IMR-90 (cell line): ENCODE results near the gene MFAP4. TPM values are rescaled to one million over a fixed set of nuclear protein-coding genes. Genes with fewer than 3 reads are reported as not detected.

Experiments used
- ATAC-seq: fragments of 200-7000 bp; cut with Tn5 transposase; 2 replicates; pipeline ENCODE4 v1.9.1; 2020; ENCODE audit warnings: low read depth, mild to moderate bottlenecking, moderate library complexity
- BruUV-seq: library from RNA; stranded (reverse); fragments of 400-500 nt; replicated peaks from 2 replicates; lab custom pipeline; 2021; lab: Mats Ljungman, UMichigan
- CTCF ChIA-PET: fragments of 300-600 bp; formaldehyde crosslinking; extraction: SDS; loops from one replicate; lab custom pipeline; 2021; ENCODE audit warnings: antibody characterized with exemption; lab: Yijun Ruan, JAX
- POLR2A ChIA-PET: fragments of 300-600 bp; sonication (Branson Sonifier 250); formaldehyde crosslinking; loops from one replicate; lab custom pipeline; 2022; ENCODE audit warnings: antibody characterized with exemption; ENCODE audit not compliant: unreplicated experiment; lab: Charles Lee
- DNase-seq: peaks from one replicate; pipeline ENCODE4 v3.0.0; 2013
- H2AFZ ChIP-seq: replicated peaks from 2 replicates; pipeline ENCODE3; 2013; ENCODE audit warnings: low read length, mild to moderate bottlenecking; ENCODE audit not compliant: poor library complexity
- H2AK5ac ChIP-seq: 2 replicates; pipeline ENCODE4 v1.6.1; 2013; ENCODE audit warnings: low read depth, low read length, inconsistent platforms
- H2AK9ac ChIP-seq: replicated peaks from 2 replicates; pipeline ENCODE3; 2013; ENCODE audit warnings: mild to moderate bottlenecking, low read depth, low read length, moderate library complexity; ENCODE audit not compliant: poor library complexity
- H2BK120ac ChIP-seq: 2 replicates; pipeline ENCODE4 v1.6.1; 2013; ENCODE audit warnings: low read depth, low read length, inconsistent platforms
- H2BK15ac ChIP-seq: 3 replicates; pipeline ENCODE4 v1.6.1; 2013; ENCODE audit warnings: low read depth, low read length, inconsistent platforms
- H2BK20ac ChIP-seq: 2 replicates; pipeline ENCODE4 v1.6.1; 2013; ENCODE audit warnings: low read depth, mild to moderate bottlenecking, inconsistent platforms, low read length, moderate library complexity
- H2BK5ac ChIP-seq: 2 replicates; pipeline ENCODE4 v1.6.1; 2013; ENCODE audit warnings: mild to moderate bottlenecking, low read depth, low read length, inconsistent platforms; ENCODE audit not compliant: poor library complexity, severe bottlenecking
- H3K14ac ChIP-seq: replicated peaks from 2 replicates; pipeline ENCODE4 v1.6.1; 2013; ENCODE audit warnings: low read depth, low read length, inconsistent platforms
- H3K18ac ChIP-seq: 2 replicates; pipeline ENCODE4 v1.6.1; 2013; ENCODE audit warnings: low read depth, low read length, control low read depth
- H3K23ac ChIP-seq: 2 replicates; pipeline ENCODE4 v1.6.1; 2013; ENCODE audit warnings: low read depth, low read length, inconsistent platforms
- H3K27ac ChIP-seq: 2 replicates; pipeline ENCODE4 v1.5.1; 2013; ENCODE audit warnings: mild to moderate bottlenecking, control low read depth, low read length; ENCODE audit not compliant: insufficient read depth
- H3K27me3 ChIP-seq: 2 replicates; pipeline ENCODE4 v1.6.1; 2013; ENCODE audit warnings: low read length; ENCODE audit not compliant: control insufficient read depth, insufficient read depth
- H3K36me3 ChIP-seq: 2 replicates; pipeline ENCODE4 v1.6.1; 2013; ENCODE audit warnings: low read length, mixed read lengths; ENCODE audit not compliant: control insufficient read depth, insufficient read depth
- H3K4ac ChIP-seq: 2 replicates; pipeline ENCODE4 v1.6.1; 2013; ENCODE audit warnings: low read depth, low read length, inconsistent platforms
- H3K4me1 ChIP-seq: 2 replicates; pipeline ENCODE4 v1.6.1; 2013; ENCODE audit warnings: low read length, mixed read lengths; ENCODE audit not compliant: control insufficient read depth, insufficient read depth
- H3K4me2 ChIP-seq: 2 replicates; pipeline ENCODE4 v1.6.1; 2013; ENCODE audit warnings: low read depth, mild to moderate bottlenecking, control low read depth, low read length, moderate library complexity
- H3K4me3 ChIP-seq: 2 replicates; pipeline ENCODE4 v1.5.1; 2013; ENCODE audit warnings: low read depth, mild to moderate bottlenecking, control low read depth, low read length, moderate library complexity; ENCODE audit not compliant: insufficient read depth
- H3K56ac ChIP-seq: 2 replicates; pipeline ENCODE4 v1.6.1; 2013; ENCODE audit warnings: low read length, inconsistent platforms; ENCODE audit not compliant: insufficient read depth; ENCODE audit errors: extremely low read depth
- H3K79me1 ChIP-seq, 2 experiments: 2 replicates each; pipeline ENCODE4 v1.6.1; 2013; ENCODE audit warnings: low read length in 2 of 2, inconsistent platforms in 1 of 2, low read depth in 1 of 2
- H3K9ac ChIP-seq: 2 replicates; pipeline ENCODE4 v1.6.1; 2013; ENCODE audit warnings: low read depth, low read length, control low read depth
- H3K9me1 ChIP-seq: 2 replicates; pipeline ENCODE4 v1.6.1; 2013; ENCODE audit warnings: low read length, inconsistent platforms; ENCODE audit not compliant: insufficient read depth
- H3K9me3 ChIP-seq: 2 replicates; pipeline ENCODE4 v1.6.1; 2013; ENCODE audit warnings: low read length; ENCODE audit not compliant: control insufficient read depth, insufficient read depth
- H4K20me1 ChIP-seq: 2 replicates; pipeline ENCODE4 v1.6.1; 2013; ENCODE audit warnings: low read length, inconsistent platforms; ENCODE audit not compliant: insufficient read depth
- H4K5ac ChIP-seq: 2 replicates; pipeline ENCODE4 v1.6.1; 2013; ENCODE audit warnings: mild to moderate bottlenecking, low read depth, low read length, control low read depth
- H4K8ac ChIP-seq, 2 experiments: 2 replicates each; pipeline ENCODE4 v1.6.1; 2013; ENCODE audit warnings: low read depth in 2 of 2, low read length in 2 of 2, control low read depth in 1 of 2, inconsistent platforms in 1 of 2
- H4K91ac ChIP-seq: 2 replicates; pipeline ENCODE4 v1.6.1; 2013; ENCODE audit warnings: low read depth, low read length, inconsistent platforms; ENCODE audit not compliant: insufficient read depth
- BHLHE40 ChIP-seq: fragments of 150-350 bp; IDR thresholded peaks from 2 replicates; pipeline ENCODE4 v1.6.1; 2016; ENCODE audit warnings: mild to moderate bottlenecking, low read depth, low read length
- CEBPB ChIP-seq: IDR thresholded peaks from 2 replicates; pipeline ENCODE4 v1.6.1; 2012; ENCODE audit warnings: low read depth, low read length, improper control_type of control experiment
- CHD1 ChIP-seq: IDR thresholded peaks from 2 replicates; pipeline ENCODE4 v1.6.1; 2012; ENCODE audit warnings: low read depth, low read length, improper control_type of control experiment
- FOS ChIP-seq: fragments of 150-350 bp; IDR thresholded peaks from 2 replicates; pipeline ENCODE4 v1.6.1; 2016; ENCODE audit warnings: low read depth, low read length
- MAFK ChIP-seq: IDR thresholded peaks from 2 replicates; pipeline ENCODE4 v1.6.1; 2012; ENCODE audit warnings: low read depth, low read length, improper control_type of control experiment
- MAZ ChIP-seq: IDR thresholded peaks from 2 replicates; pipeline ENCODE4 v1.6.1; 2012; ENCODE audit warnings: low read depth, mild to moderate bottlenecking, low read length, improper control_type of control experiment, moderate library complexity, borderline replicate concordance
- MXI1 ChIP-seq: IDR thresholded peaks from 2 replicates; pipeline ENCODE4 v1.6.1; 2012; ENCODE audit warnings: low read depth, mild to moderate bottlenecking, low read length, moderate library complexity, borderline replicate concordance
- NFE2L2 ChIP-seq: fragments of 150-350 bp; IDR thresholded peaks from 2 replicates; pipeline ENCODE4 v1.6.1; 2016; ENCODE audit warnings: low read depth, mild to moderate bottlenecking, low read length
- POLR2A ChIP-seq: IDR thresholded peaks from 2 replicates; pipeline ENCODE4 v1.6.1; 2012; ENCODE audit warnings: mild to moderate bottlenecking, low read depth, low read length
- RAD21 ChIP-seq: IDR thresholded peaks from 2 replicates; pipeline ENCODE4 v1.6.1; 2012; ENCODE audit warnings: low read length, improper control_type of control experiment
- RCOR1 ChIP-seq: IDR thresholded peaks from 2 replicates; pipeline ENCODE4 v1.6.1; 2012; ENCODE audit warnings: mild to moderate bottlenecking, low read length, improper control_type of control experiment; ENCODE audit not compliant: insufficient replicate concordance
- RFX5 ChIP-seq: IDR thresholded peaks from 2 replicates; pipeline ENCODE4 v1.8.0; 2012; ENCODE audit warnings: low read depth, mild to moderate bottlenecking, low read length, moderate library complexity
- SMC3 ChIP-seq: fragments of 150-350 bp; IDR thresholded peaks from 2 replicates; pipeline ENCODE4 v1.6.1; 2016; ENCODE audit warnings: low read depth, mild to moderate bottlenecking, antibody characterized with exemption, low read length, moderate library complexity
- WGBS, 2 experiments: methylation state at CpG; one replicate each; pipeline versions ENCODE4 v1.1.5 to v1.1.7; 2013; ENCODE audit warnings: missing lambda C conversion rate in 2 of 2; ENCODE audit not compliant: insufficient read length in 1 of 2; ENCODE audit errors: extremely low coverage in 2 of 2; 5-methylcytosine and 5-hydroxymethylcytosine counted together
- dilution Hi-C: fragments of 300-500 bp; cut with HindIII; formaldehyde crosslinking; loops from one replicate; pipeline ENCODE4 v1.14.3; 2018; ENCODE audit warnings: low sequenced_read_pairs; ENCODE audit not compliant: unreplicated experiment
- in situ Hi-C: fragments of 300-500 bp; cut with MboI; formaldehyde crosslinking; loops from 3 replicates; pipeline ENCODE4 v1.14.3; 2019; ENCODE audit warnings: low sequenced_read_pairs, inconsistent platforms, mixed read lengths
- intact Hi-C: fragments of 100-400 bp; cut with micrococcal nuclease; formaldehyde crosslinking; loops from 2 replicates; pipeline ENCODE4 v1.10.0; 2022
- polyA plus RNA-seq, 3 experiments: library from polyadenylated mRNA; depleted of rRNA; stranded (reverse); fragments of >200 nt; gene quantifications; 2 replicates each; pipeline ENCODE4 v1.2.3, GENCODE V29; 2012; ENCODE audit warnings: low replicate concordance in 1 of 3
- total RNA-seq: library from RNA; depleted of rRNA; stranded (reverse); fragments of >200 nt; gene quantifications from 2 replicates; pipeline ENCODE4 v1.2.3, GENCODE V29; 2012
- TF ChIP-seq, protein P1 (sequence below): conservative IDR thresholded peaks from 2 replicates; pipeline ENCODE4 v1.5.1; 2012; ENCODE audit warnings: mild to moderate bottlenecking, low read depth, low read length, improper control_type of control experiment
- TF ChIP-seq, protein P2 (sequence below): fragments of 150-350 bp; IDR thresholded peaks from 2 replicates; pipeline ENCODE4 v1.6.1; 2016; ENCODE audit warnings: low read depth, mild to moderate bottlenecking, low read length, moderate library complexity, borderline replicate concordance
- TF ChIP-seq, protein P3 (sequence below): fragments of 150-350 bp; IDR thresholded peaks from 2 replicates; pipeline ENCODE4 v1.6.1; 2017; ENCODE audit warnings: mild to moderate bottlenecking, antibody characterized with exemption, low read length, low read depth

The MFAP4 gene
- total and polyA plus RNA-seq, 2 of the 4 experiments (the other 2 are of a cell fraction), result 7.0 to 71.6 TPM

- peak overlapping the region; percentile 77 for H2AFZ ChIP-seq
- H2AK9ac ChIP-seq, result peak overlapping the region; percentile 85
- no CpG with 5 or more reads among the region's 3 CpGs for WGBS, 2 experiments
- no peak overlapping the region for H3K4me3 ChIP-seq
- peak overlapping the region; percentile 1 for H2BK5ac ChIP-seq
- dilution Hi-C loops (no loop called here), in situ Hi-C loops (no loop called here), intact Hi-C loops (no loop called here)
- H3K36me3 ChIP-seq, result no peaks in the 10 kb centered on the region
- DNase-seq, result peak; percentile 91
- POLR2A ChIA-PET, result interaction anchor here (0.5 to 0.6 kb wide), 3 partner anchors 22 to 44 kb away, joined by 3 to 7 read pairs (median 4); partner anchors contain the start of gene MFAP4
- no peak overlapping the region for H3K4me2 ChIP-seq
- H2BK120ac ChIP-seq, result peak overlapping the region; percentile 50
- H4K91ac ChIP-seq, result peak overlapping the region; percentile 46; the same call in 1 of the 2 replicates
- CTCF ChIA-PET, result interaction anchor here (0.7 to 2.5 kb wide), 2 partner anchors 9 to 47 kb away, joined by 3 to 12 read pairs; partner anchors contain the start of gene B9D1
- no peak overlapping the region for H2BK15ac ChIP-seq
- no peaks in the 10 kb centered on the region for H3K27me3 ChIP-seq
- H4K5ac ChIP-seq, result no peak overlapping the region
- peak; percentile 86 for ATAC-seq
- no peaks in the 10 kb centered on the region for H4K20me1 ChIP-seq
- peak overlapping the region in 1 of 2 experiments; percentile 61; a peak in 2 of 4 replicates for H4K8ac ChIP-seq
- H2AK5ac ChIP-seq, result 0 out of 2 replicates have a peak overlapping the region, but pooled peaks have one; percentile 0
- H3K56ac ChIP-seq, result no peak overlapping the region
- H2BK20ac ChIP-seq, result peak overlapping the region; percentile 78; the same call in 1 of the 2 replicates
- no peak overlapping the region for H3K18ac ChIP-seq
- H3K9ac ChIP-seq, result no peak overlapping the region
- no peak overlapping the region for H3K14ac ChIP-seq
- H3K9me1 ChIP-seq, result peaks cover 11% of the 10 kb centered on the region
- H3K9me3 ChIP-seq, result no peaks in the 10 kb centered on the region
- H3K79me1 ChIP-seq, result no peaks in the 10 kb centered on the region
- H3K27ac ChIP-seq, result no peak overlapping the region
- TF ChIP-seq FOS (peak; percentile 60; the same call in 1 of the 2 replicates), BHLHE40 (no peak), MAZ (no peak), MXI1 (no peak), CHD1 (no peak), NFE2L2 (no peak), RCOR1 (peak; percentile 41), CEBPB (peak; percentile 28; the same call in 1 of the 2 replicates), RFX5 (no peak), RAD21 (no peak), POLR2A (no peak), SMC3 (no peak), MAFK (no peak)
- TF ChIP-seq, protein P1, sequence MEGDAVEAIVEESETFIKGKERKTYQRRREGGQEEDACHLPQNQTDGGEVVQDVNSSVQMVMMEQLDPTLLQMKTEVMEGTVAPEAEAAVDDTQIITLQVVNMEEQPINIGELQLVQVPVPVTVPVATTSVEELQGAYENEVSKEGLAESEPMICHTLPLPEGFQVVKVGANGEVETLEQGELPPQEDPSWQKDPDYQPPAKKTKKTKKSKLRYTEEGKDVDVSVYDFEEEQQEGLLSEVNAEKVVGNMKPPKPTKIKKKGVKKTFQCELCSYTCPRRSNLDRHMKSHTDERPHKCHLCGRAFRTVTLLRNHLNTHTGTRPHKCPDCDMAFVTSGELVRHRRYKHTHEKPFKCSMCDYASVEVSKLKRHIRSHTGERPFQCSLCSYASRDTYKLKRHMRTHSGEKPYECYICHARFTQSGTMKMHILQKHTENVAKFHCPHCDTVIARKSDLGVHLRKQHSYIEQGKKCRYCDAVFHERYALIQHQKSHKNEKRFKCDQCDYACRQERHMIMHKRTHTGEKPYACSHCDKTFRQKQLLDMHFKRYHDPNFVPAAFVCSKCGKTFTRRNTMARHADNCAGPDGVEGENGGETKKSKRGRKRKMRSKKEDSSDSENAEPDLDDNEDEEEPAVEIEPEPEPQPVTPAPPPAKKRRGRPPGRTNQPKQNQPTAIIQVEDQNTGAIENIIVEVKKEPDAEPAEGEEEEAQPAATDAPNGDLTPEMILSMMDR, result no peak
- TF ChIP-seq, protein P2, sequence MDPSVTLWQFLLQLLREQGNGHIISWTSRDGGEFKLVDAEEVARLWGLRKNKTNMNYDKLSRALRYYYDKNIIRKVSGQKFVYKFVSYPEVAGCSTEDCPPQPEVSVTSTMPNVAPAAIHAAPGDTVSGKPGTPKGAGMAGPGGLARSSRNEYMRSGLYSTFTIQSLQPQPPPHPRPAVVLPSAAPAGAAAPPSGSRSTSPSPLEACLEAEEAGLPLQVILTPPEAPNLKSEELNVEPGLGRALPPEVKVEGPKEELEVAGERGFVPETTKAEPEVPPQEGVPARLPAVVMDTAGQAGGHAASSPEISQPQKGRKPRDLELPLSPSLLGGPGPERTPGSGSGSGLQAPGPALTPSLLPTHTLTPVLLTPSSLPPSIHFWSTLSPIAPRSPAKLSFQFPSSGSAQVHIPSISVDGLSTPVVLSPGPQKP, result no peak
- TF ChIP-seq, protein P3, sequence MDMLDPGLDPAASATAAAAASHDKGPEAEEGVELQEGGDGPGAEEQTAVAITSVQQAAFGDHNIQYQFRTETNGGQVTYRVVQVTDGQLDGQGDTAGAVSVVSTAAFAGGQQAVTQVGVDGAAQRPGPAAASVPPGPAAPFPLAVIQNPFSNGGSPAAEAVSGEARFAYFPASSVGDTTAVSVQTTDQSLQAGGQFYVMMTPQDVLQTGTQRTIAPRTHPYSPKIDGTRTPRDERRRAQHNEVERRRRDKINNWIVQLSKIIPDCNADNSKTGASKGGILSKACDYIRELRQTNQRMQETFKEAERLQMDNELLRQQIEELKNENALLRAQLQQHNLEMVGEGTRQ, result no peak
- no peak overlapping the region for H3K23ac ChIP-seq
- H3K4ac ChIP-seq, result 0 out of 2 replicates have a peak overlapping the region, but pooled peaks have one; percentile 17
- no TSS peak for BruUV-seq
- peaks cover 11% of the 10 kb centered on the region; the same call in 1 of the 2 replicates for H3K4me1 ChIP-seq
Measured at GRCh38 chr17:19409509-19409908, 22.5 kb upstream of the MFAP4 start.
